Superior temporal gyrus (tissue), 1 donor: ENCODE results near the gene GBP3.
A peak's percentile ranks its signal among the peaks of the same experiment; 100 is the strongest.
"Not testable (repeated sequence)": the region's sequence is repeated elsewhere in the genome, so short reads cannot be mapped to it uniquely, and the experiment has no call there.

Source experiments
- DNase-seq: peaks from one replicate; pipeline ENCODE4 v3.0.0-alpha.2; 2016; ENCODE audit errors: extremely low spot score

GBP3 gene, protein sequence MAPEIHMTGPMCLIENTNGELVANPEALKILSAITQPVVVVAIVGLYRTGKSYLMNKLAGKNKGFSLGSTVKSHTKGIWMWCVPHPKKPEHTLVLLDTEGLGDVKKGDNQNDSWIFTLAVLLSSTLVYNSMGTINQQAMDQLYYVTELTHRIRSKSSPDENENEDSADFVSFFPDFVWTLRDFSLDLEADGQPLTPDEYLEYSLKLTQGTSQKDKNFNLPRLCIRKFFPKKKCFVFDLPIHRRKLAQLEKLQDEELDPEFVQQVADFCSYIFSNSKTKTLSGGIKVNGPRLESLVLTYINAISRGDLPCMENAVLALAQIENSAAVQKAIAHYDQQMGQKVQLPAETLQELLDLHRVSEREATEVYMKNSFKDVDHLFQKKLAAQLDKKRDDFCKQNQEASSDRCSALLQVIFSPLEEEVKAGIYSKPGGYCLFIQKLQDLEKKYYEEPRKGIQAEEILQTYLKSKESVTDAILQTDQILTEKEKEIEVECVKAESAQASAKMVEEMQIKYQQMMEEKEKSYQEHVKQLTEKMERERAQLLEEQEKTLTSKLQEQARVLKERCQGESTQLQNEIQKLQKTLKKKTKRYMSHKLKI

DNA sequence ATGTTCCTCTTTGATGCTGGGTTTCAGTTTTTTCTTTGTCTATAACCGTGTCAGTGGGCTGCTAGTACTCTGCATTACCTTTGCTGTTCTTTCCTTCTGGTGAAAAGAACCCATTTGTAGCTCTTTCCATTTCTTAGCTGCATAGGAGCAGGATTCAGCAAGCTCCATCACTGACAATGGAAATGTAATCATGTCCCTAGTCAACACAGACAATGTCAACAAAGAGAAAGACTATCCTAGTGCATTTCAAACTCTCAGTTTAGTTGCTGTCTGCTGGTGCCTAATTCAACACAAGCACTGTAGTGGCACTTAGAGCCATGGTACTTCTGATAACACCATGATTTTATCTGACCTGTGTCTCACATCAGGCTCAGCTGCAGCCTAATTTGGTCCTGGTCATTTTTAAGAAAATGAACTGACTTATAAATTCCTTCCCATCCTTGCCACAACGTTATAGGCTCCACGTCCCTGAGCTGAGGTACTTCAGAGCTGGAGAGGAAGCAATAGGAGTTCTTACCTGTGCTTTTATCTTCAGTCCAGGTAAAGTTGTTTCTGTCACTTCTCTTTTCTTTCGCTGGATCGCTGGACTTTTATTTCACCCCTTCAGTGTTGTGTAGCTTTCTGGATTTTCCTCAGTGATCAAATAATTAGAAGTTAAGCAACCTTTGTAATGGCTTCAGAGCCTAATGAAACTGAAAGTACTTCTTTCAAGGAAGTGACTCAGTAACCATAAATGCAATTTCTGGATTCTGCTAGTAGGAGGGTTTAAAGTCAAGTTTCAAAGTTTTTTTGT, at the start of gene GBP3:
GBP3 (minus strand) TSS at position 700 of the 793 bp plus-strand sequence. CDS start 2,145 bp downstream, outside the sequence.
- DNase-seq = no peak

DNA sequence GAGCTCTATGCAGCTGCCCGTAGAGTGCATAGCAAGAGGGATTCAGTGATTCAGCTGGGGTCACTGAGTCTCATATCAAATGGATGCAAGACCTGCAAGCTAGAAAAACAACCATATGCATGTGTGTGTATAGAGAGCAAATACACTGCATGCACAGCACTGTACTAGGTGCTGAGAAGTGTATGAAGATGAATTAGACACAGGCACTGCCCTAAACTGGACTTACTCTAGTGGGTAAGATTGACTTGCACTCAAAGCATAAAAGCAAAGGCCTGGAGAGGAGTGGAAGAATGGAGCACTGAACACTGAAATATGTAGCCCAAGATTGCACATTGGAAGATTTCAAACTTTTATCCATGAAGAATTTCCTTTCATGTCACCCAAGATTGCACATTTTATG, 47.8 kb upstream of the GBP3 start:
- DNase-seq = no peak

DNA sequence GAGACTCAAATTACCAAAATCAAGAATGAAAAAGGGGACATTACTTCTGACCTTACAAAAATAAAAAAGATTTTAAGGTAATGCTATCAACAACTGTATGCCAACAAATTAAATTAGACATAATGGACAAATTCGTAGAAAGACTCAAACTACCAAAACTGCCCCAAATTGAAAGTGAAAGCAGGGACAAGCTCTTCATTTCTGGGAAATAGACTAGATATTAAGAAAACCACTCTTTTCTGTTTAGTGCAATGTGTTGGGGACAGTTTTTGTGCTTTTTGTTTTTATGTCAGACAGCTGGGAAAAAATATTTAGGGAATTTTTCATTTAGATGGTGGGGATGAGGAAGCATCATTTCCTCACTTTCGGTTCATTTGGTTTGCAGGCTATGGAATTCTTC, 47.3 kb upstream of the GBP3 start:
- no peak for DNase-seq

DNA sequence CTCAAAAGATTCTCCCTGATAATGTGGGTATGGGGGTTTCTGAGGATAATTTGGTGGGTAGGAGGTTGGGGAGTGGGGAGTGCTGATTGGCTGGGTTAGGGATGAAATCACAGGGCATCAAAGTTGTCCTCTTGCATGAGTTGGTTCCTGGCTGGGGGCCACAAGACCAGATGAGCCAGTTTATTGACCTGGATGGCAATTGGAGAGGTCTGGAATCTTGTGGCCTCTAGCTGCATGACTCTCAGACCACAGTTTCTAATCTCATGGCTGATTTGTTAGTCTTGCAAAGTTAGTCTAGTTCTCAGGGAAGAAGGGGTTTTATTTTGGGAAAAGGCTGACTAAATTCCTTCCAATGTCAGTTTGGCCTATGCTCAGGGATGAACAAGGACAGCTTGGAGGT, 45.6 kb upstream of the GBP3 start:
- DNase-seq = no peak

DNA sequence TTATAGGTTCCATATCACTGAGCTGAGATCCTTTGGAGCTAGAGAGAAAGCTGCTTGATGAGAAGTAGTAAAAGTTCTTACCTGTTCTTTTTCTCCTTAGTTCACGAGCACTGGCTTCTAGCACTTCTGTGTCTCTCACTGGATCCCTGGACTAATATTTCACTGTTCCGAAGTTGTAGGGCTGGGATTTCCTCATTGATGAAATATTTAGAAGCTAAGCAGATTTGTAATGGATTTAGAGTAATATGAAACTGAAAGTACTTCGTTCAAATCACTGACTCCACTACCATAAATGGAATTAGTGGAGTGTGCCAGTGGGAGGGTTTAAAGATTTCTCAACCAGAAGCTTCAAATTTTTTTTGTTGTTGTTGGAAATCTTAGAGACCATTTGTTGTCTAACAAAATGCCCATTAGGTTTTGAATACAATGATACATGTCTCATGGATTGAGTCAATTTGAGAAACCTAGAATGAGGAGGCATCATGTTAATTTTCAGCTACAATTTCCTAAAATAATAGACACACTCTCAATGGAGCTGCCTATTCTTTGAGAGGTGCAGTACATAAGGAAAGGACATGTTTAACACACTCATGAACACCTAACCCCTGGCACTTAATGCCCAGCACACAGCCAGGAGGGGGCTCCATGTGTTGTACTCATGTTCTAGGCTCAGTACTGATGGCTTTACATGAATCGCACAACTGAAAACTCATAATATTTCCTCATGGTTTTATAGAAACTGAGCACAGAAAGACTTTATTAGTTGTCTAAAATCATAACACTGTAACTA, 42.6 kb upstream of the GBP3 start, which contains the start of gene GBP1:
GBP1 (minus strand) TSS at position 130 of the 790 bp plus-strand sequence. CDS start 1,974 bp downstream, outside the sequence.
- peak; percentile 40 for DNase-seq

DNA sequence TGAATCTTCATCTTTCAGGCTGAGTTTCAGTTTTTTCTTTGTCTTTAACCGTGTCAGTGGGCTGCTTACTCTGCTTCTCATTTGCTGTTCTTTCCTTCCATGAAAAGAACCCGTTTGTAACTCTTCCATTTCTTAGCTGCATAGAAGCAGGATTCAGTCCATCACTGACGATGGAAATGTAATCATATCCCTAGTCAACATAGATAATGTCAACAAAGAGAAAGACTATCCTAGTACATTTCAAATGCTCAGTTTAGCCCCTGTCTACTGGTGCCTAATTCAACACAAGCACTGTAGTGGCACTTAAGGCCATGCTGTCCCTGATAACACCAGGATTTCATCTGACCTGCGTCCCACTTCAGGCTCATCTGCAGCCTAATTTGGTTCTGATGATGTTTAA, 42.0 kb upstream of the GBP3 start:
- peak; percentile 42 for DNase-seq

DNA sequence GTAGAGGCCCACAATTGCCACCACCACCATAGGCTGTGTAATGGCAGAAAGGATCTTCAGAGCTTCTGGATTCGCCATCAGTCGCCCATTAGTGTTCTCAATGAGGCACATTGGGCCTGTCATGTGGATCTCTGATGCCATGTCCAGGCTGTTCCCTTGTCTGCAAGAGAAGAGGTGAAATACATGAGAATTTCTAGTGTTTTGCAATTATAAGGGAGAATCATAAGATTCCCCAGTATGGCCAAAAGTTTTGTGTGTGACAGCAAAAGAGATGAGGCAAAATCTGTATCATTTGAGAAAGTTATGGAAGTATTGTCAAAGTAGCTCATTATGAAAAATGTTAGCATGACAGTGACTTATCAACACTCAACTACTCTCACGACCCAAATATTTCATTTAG, 40.4 kb upstream of the GBP3 start:
- no peak for DNase-seq

DNA sequence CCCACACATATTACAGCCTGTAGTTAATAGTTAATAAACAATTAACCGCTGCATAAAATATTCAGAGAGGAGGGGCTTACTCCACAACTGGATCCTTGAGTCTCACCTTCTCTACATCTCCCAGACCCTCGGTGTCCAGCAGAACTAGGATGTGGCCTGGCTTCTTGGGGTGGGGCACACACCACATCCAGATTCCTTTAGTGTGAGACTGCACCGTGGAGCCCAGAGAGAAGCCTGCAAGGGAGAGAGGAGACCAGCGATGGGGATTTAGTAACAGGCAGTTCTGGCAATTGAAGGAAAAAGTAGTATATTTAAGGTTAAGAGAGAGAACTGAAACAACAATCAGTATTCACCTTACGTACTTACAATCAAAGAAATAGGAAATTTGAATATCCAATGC, 37.4 kb upstream of the GBP3 start:
- DNase-seq = no peak

DNA sequence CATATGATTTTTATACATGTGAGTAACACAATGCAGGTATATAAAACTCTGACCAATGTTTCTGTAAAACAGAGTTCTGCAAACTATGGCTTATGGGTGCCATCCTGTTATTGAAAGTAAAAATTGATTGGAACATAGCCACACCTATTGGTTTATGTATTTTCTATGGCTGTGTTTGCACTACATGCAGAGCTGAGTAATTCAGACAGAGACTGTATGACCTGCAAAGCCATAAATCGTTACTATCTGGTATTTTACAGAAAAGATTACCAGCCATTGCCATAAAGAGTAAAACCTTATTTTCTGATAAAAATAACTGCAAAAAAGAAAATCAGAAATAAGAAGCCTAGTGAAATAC, 29.3 kb upstream of the GBP3 start:
- DNase-seq = no peak

DNA sequence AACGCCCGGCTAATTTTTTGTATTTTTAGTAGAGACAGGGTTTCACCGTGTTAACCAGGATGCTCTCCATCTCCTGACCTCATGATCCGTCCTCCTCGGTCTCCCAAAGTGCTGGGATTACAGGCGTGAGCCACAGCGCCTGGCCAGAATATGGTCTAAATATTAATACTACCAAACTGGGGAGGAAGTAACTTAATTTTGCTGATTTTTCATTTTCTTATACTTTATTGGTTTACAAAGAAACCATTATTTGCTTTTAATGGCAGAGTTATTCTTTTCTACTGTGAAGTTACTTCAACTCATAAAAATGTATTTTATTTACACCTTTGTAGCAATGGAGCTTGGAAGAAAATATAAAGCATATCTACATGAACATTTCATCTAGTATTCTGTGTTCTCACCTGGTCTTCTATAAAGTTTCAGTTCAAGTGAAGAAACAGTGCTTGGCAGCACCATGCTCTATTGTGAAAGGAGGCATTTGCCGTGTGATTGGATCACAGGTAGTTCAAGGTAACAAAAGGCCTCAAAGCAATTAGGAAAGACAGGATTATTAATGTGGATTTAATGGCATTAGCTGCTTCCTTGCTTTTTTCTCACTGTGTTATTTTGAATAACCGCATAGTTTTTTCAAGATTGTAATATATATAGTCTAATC, 28.8 kb upstream of the GBP3 start:
- DNase-seq = no peak

DNA sequence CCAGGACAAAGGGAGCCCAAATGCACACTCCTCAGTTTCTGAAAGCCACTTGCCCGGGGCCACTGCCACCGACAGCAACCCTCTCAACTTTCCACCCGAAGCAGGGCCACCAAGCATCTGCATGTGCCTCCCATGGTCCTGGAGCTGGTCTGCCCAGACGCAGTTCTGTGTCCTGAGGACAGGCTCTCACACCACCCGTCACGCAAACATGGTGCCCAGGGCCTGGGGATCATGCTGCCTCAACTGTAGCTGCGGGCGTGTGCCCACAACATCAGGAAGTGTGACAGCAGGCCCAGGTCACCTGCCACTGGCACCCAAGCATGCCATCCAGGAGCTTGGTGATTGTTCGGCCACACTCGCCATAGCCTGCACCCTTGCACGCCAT, 28.0 kb upstream of the GBP3 start:
- no peak for DNase-seq

DNA sequence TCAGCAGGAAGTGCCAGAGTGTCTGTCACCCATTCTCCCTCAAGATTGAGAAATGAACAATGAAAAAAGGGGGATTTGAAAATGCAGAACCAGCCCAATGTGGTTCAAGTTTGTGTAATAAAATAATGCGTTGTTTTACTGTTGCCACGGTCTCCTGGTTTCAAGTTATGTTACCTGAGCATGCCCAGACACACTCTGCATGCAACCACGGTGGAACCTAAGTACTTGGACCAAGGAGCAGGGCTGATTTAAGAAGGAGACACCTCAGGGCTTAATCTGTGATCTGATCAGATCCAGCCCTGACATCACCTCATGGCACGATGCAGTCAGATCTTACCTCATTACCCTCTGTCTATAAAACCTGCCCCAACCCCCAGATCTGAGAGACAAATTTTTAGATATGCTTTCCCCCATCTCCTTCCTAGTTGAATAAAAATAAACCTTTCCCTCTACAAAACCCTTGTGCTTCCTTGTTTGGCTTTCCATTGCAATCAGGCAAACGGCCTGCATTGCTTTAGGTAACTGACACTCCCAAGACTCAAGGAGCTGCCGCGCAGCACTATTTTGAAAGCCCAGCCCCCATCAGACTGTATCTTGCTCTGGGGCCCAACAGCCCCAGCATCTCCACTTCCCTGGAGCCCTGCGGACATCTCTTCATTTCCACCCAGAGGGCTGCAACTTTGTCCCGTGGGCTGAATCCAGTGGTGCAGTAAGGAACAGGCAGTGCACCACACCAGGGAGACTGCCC, 27.4 kb upstream of the GBP3 start:
- DNase-seq = not testable (repeated sequence)

DNA sequence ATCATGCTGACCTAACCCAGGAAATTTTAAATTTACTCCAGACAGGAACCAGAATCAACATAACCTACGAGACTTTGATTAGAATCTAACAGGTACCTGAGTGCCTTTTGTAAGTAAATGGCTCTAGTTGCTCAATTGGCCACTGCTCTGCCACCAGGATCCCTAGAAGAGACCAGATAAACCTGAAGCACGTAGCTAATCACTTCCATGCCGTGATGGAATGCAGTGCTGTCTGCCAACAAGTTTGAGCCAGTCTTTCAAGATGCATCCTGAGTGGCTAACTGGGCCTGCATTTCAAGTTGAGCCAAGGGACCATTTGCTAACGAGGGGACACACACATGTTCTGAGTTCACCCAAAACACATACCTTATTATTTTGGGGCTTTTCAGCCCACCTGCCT, 26.5 kb upstream of the GBP3 start:
- not testable (repeated sequence) for DNase-seq

DNA sequence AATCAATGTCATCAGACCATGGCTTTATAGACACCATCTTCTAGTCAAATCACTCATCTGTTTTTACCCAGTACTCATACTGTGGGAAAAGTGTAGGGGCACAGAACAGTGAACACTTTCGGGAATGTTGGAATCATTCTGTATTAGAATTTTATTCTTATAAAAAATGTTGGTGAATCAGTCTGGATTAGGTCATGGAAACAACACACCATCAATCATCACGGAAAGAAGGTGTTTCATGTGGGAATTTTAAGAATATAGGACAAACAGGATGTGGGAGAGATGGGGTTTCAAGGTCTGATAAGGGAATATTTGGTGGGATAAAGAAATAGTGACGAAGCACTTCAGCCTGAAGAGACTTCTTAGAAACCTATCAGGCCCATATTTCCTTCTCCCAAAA, 25.1 kb upstream of the GBP3 start:
- DNase-seq = no peak

DNA sequence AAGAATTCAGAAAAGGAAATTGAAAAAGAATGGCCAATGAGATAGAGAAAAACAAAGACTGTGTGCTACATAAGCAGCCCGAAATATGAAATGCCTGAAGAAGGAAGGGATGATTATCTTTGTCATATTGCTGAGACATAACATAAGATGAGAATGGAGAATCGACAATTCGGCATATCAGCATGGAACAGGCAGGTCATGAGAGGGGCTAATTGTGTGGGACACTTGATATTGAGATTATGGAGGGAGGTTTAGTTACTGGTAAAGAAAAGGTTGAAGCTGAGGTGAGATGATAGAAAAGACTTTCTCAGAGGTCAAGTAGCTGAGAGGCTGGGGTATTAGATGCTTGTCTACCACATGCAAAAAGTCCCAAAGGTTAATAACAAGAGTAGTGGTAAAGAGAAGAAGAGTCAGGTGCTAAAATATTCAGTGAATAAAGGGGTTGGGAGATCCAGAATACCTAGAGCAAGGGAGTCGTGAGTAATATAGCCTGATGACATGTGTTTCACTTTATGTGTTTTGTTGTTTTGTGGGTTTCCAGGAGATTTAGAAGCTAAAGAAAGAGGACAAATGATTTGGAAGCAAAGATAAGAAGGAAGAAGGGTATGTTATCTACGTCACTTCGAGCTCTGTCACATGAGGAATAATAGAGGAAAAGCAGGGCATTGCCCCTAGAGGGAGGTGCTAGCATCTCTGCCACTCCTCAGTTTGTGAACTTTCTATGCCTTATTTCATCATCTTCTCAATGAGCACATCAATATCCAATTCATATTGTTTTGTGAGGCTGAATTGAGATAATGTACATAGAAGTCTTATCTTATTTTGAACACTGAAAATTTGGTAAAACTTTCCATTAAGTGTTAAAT, 23.9 kb upstream of the GBP3 start:
- not testable (repeated sequence) for DNase-seq

DNA sequence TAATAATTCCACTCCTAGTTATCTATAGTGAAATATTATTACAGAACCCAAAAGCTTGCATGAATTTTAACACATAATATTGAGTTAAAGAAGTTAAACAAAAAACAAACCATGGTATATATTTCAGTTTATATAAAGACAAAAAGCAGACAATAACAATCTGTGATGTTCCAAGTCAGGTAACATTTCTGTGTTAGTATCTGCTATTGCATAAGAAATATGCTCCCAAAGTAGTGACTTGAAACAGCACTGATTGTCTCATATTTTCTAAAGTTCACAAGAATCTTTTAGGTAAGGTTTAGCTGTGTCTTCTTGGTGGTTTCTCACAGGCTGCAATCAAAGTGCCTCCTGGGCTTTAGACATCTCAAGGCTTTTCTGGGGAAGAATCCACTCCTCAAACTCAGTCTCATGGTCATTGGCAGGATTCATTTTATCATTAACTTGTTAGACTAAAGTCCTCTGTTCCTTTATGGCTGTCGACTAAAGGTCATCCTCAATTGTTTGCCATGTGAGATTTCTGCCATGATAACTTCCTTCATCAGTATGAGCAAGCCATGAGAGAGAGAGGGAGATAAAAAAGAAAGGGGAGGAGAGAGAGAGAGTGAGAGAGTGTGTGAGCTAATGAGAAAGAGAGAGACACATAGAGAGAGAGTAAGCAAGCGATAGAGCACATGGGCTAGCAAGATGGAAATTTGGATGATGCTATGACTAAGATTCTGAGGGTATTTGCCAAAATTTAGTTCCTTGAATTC, 22.5 kb upstream of the GBP3 start:
- DNase-seq = no peak

DNA sequence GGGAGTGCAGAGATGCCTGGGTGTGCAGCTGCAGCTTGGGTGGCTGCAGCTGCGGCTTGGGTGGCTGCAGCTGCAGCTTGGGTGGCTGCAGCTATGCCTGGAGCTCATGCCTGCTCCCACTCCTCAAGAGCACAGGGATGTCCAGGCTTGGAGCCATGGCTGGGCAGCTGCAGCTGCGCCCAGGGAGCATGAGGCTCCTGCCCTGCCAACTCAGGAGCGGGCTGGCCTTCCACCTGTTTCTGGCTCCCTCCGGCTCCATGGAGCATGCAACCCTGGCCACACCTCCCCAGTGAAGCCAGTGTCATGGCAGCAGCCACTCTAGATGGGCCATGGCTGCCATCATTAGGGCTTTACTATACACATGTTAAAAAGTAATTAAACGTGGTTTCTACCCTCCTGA, 21.3 kb upstream of the GBP3 start:
- DNase-seq = no peak

DNA sequence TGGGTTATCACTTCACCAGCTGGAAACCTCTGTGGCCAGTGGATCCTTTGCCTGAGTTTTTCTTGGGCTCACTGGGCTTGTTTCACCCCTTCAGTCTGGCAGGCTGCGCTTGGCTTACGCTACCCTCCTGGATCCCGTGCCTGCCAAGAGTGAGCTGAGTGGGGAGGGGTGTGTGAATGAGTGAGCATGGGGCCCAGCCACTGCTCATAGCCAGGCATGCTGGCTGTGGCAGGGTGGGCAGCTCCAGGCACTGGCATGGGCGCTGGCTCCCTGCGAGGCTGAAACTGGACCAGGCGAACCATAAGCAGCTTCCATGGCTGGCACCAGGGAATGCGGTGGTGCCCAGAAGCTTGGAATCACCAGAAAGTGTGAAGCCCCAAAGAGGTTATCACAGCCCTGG, 19.8 kb upstream of the GBP3 start:
- DNase-seq = no peak

DNA sequence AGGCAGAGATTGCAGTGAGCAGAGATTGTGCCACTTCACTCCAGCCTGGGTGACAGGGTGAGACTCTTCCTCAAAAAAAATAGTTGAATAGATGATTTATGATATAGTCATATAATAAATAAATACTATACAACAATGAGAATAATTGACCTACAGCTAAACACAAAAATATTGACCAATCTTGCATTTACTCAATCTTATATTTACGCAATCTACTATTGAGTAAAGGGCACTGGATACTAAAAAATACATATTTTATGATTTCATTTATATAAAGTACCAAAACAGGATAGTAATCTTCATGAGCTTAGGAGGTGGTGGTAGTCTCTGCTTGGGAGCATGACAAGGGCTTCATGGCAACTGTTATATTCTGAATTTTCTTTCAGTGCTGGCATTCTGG, 19.1 kb upstream of the GBP3 start:
- no peak for DNase-seq
